Left ventricle myocardium inferior (tissue), 1 donor: ENCODE data around the gene MTHFD1. TPM values are rescaled to one million over a fixed set of nuclear protein-coding genes. Genes with fewer than 3 reads are reported as not detected.

Source experiments
- DNase-seq: peaks from one replicate; pipeline ENCODE4 v3.0.0-alpha.2; 2020
- H3K27ac ChIP-seq: fragments of 200-600 bp; replicated peaks from 2 replicates; pipeline ENCODE4 v1.8.0; 2021
- H3K27me3 ChIP-seq: fragments of 200-600 bp; 2 replicates; pipeline ENCODE4 v1.8.0; 2021; ENCODE audit warnings: low read depth
- H3K36me3 ChIP-seq: fragments of 200-600 bp; 2 replicates; pipeline ENCODE4 v1.8.0; 2021
- H3K4me1 ChIP-seq: fragments of 200-600 bp; 2 replicates; pipeline ENCODE4 v1.8.0; 2021
- H3K4me3 ChIP-seq: fragments of 200-600 bp; 2 replicates; pipeline ENCODE4 v1.8.0; 2021; ENCODE audit warnings: mild to moderate bottlenecking, moderate library complexity
- H3K9me3 ChIP-seq: fragments of 200-600 bp; replicated peaks from 2 replicates; pipeline ENCODE4 v1.8.0; 2021
- CTCF ChIP-seq: fragments of 200-600 bp; IDR thresholded peaks from 2 replicates; pipeline ENCODE4 v1.8.0; 2021; ENCODE audit warnings: antibody characterized with exemption, mild to moderate bottlenecking, borderline replicate concordance
- intact Hi-C: fragments of 100-400 bp; cut with micrococcal nuclease; formaldehyde crosslinking; loops from one replicate; pipeline ENCODE4 v1.11.0; 2022
- total RNA-seq: library from RNA; stranded (reverse); fragmentation: NEBNext Ultra II Directional; extraction: Animal tissue kit (Norgen Biotek cat#: 25700); gene quantifications from one replicate; pipeline ENCODE4 v1.2.1, GENCODE V29; 2021
- donor health status: DM: no; HTN: yes; CAD: no; lungs with severe emphysema.

The MTHFD1 gene
- total RNA-seq, 1 donor from 2014 or later, result 64.9 TPM

GRCh38 chr14:64417055-64417770 is 29.1 kb downstream of the MTHFD1 start:
- Histone ChIP-seq H3K27me3 (no peaks in the 10 kb centered on the region), H3K4me3 (no peak overlapping the region), H3K36me3 (peaks cover 70% of the 10 kb centered on the region), H3K27ac (no peak overlapping the region), H3K9me3 (no peaks in the 10 kb centered on the region), H3K4me1 (no peaks in the 10 kb centered on the region)
- no peak for TF ChIP-seq CTCF
- intact Hi-C loops, result no loop called here
- no peak for DNase-seq

- Histone ChIP-seq H3K4me1 (no peaks in the 10 kb centered on the region), H3K27me3 (no peaks in the 10 kb centered on the region), H3K36me3 (peaks cover 74% of the 10 kb centered on the region), H3K9me3 (no peaks in the 10 kb centered on the region), H3K27ac (no peak overlapping the region), H3K4me3 (no peak overlapping the region)
- intact Hi-C loops, result no loop called here
- no peak for DNase-seq
- TF ChIP-seq CTCF, result no peak
These were observed 29.6 kb downstream of the MTHFD1 start for GRCh38 chr14:64417771-64418125.

- no peak for DNase-seq
- no peaks in the 10 kb centered on the region for H3K27me3 ChIP-seq
- no peak for TF ChIP-seq CTCF
- intact Hi-C loops, result no loop called here
- no peak overlapping the region for H3K4me3 ChIP-seq
- H3K36me3 ChIP-seq, result peaks cover 80% of the 10 kb centered on the region
- no peaks in the 10 kb centered on the region for H3K4me1 ChIP-seq
- no peaks in the 10 kb centered on the region for H3K9me3 ChIP-seq
- no peak overlapping the region for H3K27ac ChIP-seq
These were observed 30.9 kb downstream of the MTHFD1 start for GRCh38 chr14:64419003-64419402.

- peaks cover 87% of the 10 kb centered on the region for H3K36me3 ChIP-seq
- intact Hi-C loops, result loop anchor here (10.0 kb wide), 1 partner anchor 54 kb away; no protein-coding TSS in a partner anchor
- no peaks in the 10 kb centered on the region for H3K9me3 ChIP-seq
- no peak overlapping the region for H3K4me3 ChIP-seq
- H3K4me1 ChIP-seq, result no peaks in the 10 kb centered on the region
- TF ChIP-seq CTCF, result no peak
- DNase-seq, result no peak
- no peaks in the 10 kb centered on the region for H3K27me3 ChIP-seq
- no peak overlapping the region for H3K27ac ChIP-seq
These were observed 33.0 kb downstream of the MTHFD1 start for GRCh38 chr14:64421166-64421565.

- H3K4me1 ChIP-seq, result no peaks in the 10 kb centered on the region
- H3K36me3 ChIP-seq, result peaks cover 87% of the 10 kb centered on the region
- no peak overlapping the region for H3K4me3 ChIP-seq
- H3K27ac ChIP-seq, result no peak overlapping the region
- intact Hi-C loops, result loop anchor here (10.0 kb wide), 1 partner anchor 53 kb away; no protein-coding TSS in a partner anchor
- no peak for TF ChIP-seq CTCF
- H3K9me3 ChIP-seq, result no peaks in the 10 kb centered on the region
- no peak for DNase-seq
- H3K27me3 ChIP-seq, result no peaks in the 10 kb centered on the region
These were observed 33.9 kb downstream of the MTHFD1 start for GRCh38 chr14:64422005-64422404.
